ENCODE results near the gene KCNJ2. TPM values are rescaled to one million over a fixed set of nuclear protein-coding genes. Genes with fewer than 3 reads are reported as not detected.

Gene KCNJ2
- total and polyA plus RNA-seq, 4 donors, result 6.4 to 12.7 (median 8.2) TPM

- 58 to 84% methylated on average over 1 of the region's 1 CpG for WGBS, 2 donors
- H3K27ac ChIP-seq (ENCODE audit: low read depth in 1 of 2, low read length in 1 of 2), result no peak overlapping the region
- no peaks in the 10 kb centered on the region for H3K4me1 ChIP-seq (ENCODE audit: control insufficient read depth in 5 of 5, insufficient read depth in 5 of 5, low read length in 5 of 5)
- no peak overlapping the region for H3K9ac ChIP-seq (ENCODE audit: insufficient read depth in 1 of 2, low read length in 2 of 2)
- ATAC-seq (ENCODE audit: insufficient read depth, low FRiP score) (no peak), DNase-seq (no peak)
- no peaks in the 10 kb centered on the region for H3K36me3 ChIP-seq (ENCODE audit: control insufficient read depth in 4 of 4, insufficient read depth in 4 of 4, low read length in 4 of 4)
- peaks cover 0 to 2% (median 0%) of the 10 kb centered on the region in 4 donors for H3K9me3 ChIP-seq (ENCODE audit: control insufficient read depth in 4 of 4, insufficient read depth in 3 of 4, low read length in 3 of 4)
- TF ChIP-seq, protein P1, sequence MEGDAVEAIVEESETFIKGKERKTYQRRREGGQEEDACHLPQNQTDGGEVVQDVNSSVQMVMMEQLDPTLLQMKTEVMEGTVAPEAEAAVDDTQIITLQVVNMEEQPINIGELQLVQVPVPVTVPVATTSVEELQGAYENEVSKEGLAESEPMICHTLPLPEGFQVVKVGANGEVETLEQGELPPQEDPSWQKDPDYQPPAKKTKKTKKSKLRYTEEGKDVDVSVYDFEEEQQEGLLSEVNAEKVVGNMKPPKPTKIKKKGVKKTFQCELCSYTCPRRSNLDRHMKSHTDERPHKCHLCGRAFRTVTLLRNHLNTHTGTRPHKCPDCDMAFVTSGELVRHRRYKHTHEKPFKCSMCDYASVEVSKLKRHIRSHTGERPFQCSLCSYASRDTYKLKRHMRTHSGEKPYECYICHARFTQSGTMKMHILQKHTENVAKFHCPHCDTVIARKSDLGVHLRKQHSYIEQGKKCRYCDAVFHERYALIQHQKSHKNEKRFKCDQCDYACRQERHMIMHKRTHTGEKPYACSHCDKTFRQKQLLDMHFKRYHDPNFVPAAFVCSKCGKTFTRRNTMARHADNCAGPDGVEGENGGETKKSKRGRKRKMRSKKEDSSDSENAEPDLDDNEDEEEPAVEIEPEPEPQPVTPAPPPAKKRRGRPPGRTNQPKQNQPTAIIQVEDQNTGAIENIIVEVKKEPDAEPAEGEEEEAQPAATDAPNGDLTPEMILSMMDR (IDR thresholded peaks at IDR 0.05; ENCODE audit: control extremely low read depth, extremely low read depth), result no peak
- no peaks in the 10 kb centered on the region for H3K27me3 ChIP-seq (ENCODE audit: control insufficient read depth in 3 of 3, insufficient read depth in 3 of 3, low read length in 2 of 3)
- H3K4me3 ChIP-seq, result no peak overlapping the region
Observed at GRCh38 chr17:70207184-70207583, 37.9 kb downstream of the KCNJ2 start.

DNA sequence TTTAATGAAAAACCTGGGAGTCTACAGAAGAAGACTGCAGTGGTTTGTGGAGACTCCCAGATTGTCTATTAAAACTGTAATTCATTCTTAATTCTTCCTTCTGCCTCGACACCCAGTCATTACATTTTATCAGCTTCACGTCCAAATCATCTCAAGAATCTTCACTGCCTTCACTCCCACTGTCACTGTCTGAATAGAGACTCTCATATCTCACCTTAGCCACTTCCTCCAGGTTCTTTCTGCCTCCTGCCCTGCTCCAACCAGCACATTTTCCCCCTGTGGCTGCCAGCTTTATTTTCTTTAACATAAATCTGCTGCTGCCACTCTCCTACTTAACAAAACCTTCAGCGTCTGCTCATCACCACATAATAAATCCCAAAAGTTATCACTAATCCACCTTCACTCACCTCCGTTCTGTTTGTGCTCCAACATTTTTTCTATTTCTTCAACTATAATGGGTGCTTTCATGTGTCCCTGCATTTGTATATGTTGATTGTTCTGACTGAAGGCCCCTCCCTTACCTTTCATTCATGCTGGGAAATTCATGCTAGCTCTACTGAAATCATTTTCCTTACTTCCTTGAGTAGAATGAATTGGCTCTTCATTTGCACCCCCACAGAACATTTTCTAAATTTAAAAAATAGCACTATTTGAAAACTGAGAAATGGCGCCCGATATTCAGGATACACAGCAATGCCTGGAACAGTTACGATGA is 38.9 kb downstream of the KCNJ2 start:
- H3K27ac ChIP-seq (ENCODE audit: low read depth in 1 of 2, low read length in 1 of 2), result no peak overlapping the region
- DNase-seq (no peak), ATAC-seq (ENCODE audit: insufficient read depth, low FRiP score) (no peak)
- no peaks in the 10 kb centered on the region for H3K27me3 ChIP-seq (ENCODE audit: control insufficient read depth in 3 of 3, insufficient read depth in 3 of 3, low read length in 2 of 3)
- no peaks in the 10 kb centered on the region for H3K4me1 ChIP-seq (ENCODE audit: control insufficient read depth in 5 of 5, insufficient read depth in 5 of 5, low read length in 5 of 5)
- TF ChIP-seq, protein P1 (IDR thresholded peaks at IDR 0.05; ENCODE audit: control extremely low read depth, extremely low read depth), result no peak
- H3K9ac ChIP-seq (ENCODE audit: insufficient read depth in 1 of 2, low read length in 2 of 2), result no peak overlapping the region
- H3K4me3 ChIP-seq, result no peak overlapping the region
- no peaks in the 10 kb centered on the region for H3K36me3 ChIP-seq (ENCODE audit: control insufficient read depth in 4 of 4, insufficient read depth in 4 of 4, low read length in 4 of 4)
- H3K9me3 ChIP-seq (ENCODE audit: control insufficient read depth in 4 of 4, insufficient read depth in 3 of 4, low read length in 3 of 4), result peaks cover 0 to 2% (median 0%) of the 10 kb centered on the region in 4 donors
- 83 to 84% methylated on average over 7 of the region's 7 CpGs for WGBS, 2 donors

- H3K27ac ChIP-seq (ENCODE audit: low read depth in 1 of 2, low read length in 1 of 2), result no peak overlapping the region
- WGBS, 2 donors, result 69 to 82% methylated on average over 6 of the region's 6 CpGs
- TF ChIP-seq, protein P1 (IDR thresholded peaks at IDR 0.05; ENCODE audit: control extremely low read depth, extremely low read depth), result no peak
- no peaks in the 10 kb centered on the region for H3K4me1 ChIP-seq (ENCODE audit: control insufficient read depth in 5 of 5, insufficient read depth in 5 of 5, low read length in 5 of 5)
- H3K27me3 ChIP-seq (ENCODE audit: control insufficient read depth in 3 of 3, insufficient read depth in 3 of 3, low read length in 2 of 3), result no peaks in the 10 kb centered on the region
- peaks cover 0 to 6% (median 0%) of the 10 kb centered on the region in 4 donors for H3K9me3 ChIP-seq (ENCODE audit: control insufficient read depth in 4 of 4, insufficient read depth in 3 of 4, low read length in 3 of 4)
- H3K9ac ChIP-seq (ENCODE audit: insufficient read depth in 1 of 2, low read length in 2 of 2), result no peak overlapping the region
- H3K4me3 ChIP-seq, result no peak overlapping the region
- DNase-seq (no peak), ATAC-seq (ENCODE audit: insufficient read depth, low FRiP score) (no peak)
- H3K36me3 ChIP-seq (ENCODE audit: control insufficient read depth in 4 of 4, insufficient read depth in 4 of 4, low read length in 4 of 4), result no peaks in the 10 kb centered on the region
Observed at GRCh38 chr17:70208825-70209555, 39.7 kb downstream of the KCNJ2 start.
